22Rv1 (cell line): Measurements from ENCODE around the gene RCSD1.

Experiments used
- CTCF ChIP-seq: fragments of 450-650 bp; IDR thresholded peaks from 2 replicates; pipeline ENCODE4 v1.5.1; 2017; ENCODE audit warnings: mild to moderate bottlenecking
- ZFX ChIP-seq: fragments of 450-650 bp; IDR thresholded peaks from 2 replicates; pipeline ENCODE4 v1.6.1; 2017; ENCODE audit warnings: antibody characterized with exemption, borderline replicate concordance

- no peak for TF ChIP-seq CTCF
- TF ChIP-seq ZFX, result no peak
Observed at GRCh38 chr1:167752219-167752985, 122.4 kb downstream of the RCSD1 start.
